OCI-LY1 (cell line): ENCODE measurements around the gene DRC3.
"Not testable (repeated sequence)": the region's sequence is repeated elsewhere in the genome, so short reads cannot be mapped to it uniquely, and the experiment has no call there.

Experiments
- H2AFZ ChIP-seq: fragments of 200-600 bp; sonication (generic), shearing (Covaris generic); 2 replicates; pipeline ENCODE4 v1.6.0; 2014; ENCODE audit warnings: antibody characterized with exemption, mild to moderate bottlenecking, low read length
- H3F3A ChIP-seq: fragments of 200-600 bp; sonication (generic), shearing (Covaris generic); 2 replicates; pipeline ENCODE4 v1.6.0; 2014; ENCODE audit warnings: mild to moderate bottlenecking, antibody characterized with exemption, low read length, moderate library complexity; ENCODE audit not compliant: insufficient read depth
- H3K27ac ChIP-seq: fragments of 200-600 bp; sonication (generic); 2 replicates; pipeline ENCODE4 v1.5.1; 2014; ENCODE audit warnings: low read length, mixed run types, mild to moderate bottlenecking, low read depth; ENCODE audit not compliant: poor library complexity, severe bottlenecking
- H3K27me3 ChIP-seq: fragments of 200-600 bp; sonication (generic); 2 replicates; pipeline ENCODE4 v1.6.0; 2014; ENCODE audit warnings: antibody characterized with exemption, mild to moderate bottlenecking, low read length, moderate library complexity; ENCODE audit not compliant: insufficient read depth
- H3K36me3 ChIP-seq: fragments of 200-600 bp; sonication (generic); 2 replicates; pipeline ENCODE4 v1.6.1; 2014; ENCODE audit warnings: mild to moderate bottlenecking, antibody characterized with exemption, low read length, moderate library complexity, mixed read lengths; ENCODE audit not compliant: insufficient read depth
- H3K4me1 ChIP-seq: fragments of 200-600 bp; sonication (generic); 2 replicates; pipeline ENCODE4 v1.5.1; 2014; ENCODE audit warnings: mild to moderate bottlenecking, low read length, moderate library complexity; ENCODE audit not compliant: insufficient read depth, severe bottlenecking
- H3K4me2 ChIP-seq: fragments of 200-600 bp; sonication (generic), shearing (Covaris generic); 2 replicates; pipeline ENCODE4 v1.6.1; 2014; ENCODE audit warnings: low read length
- H3K4me3 ChIP-seq: fragments of 200-600 bp; sonication (generic); 2 replicates; pipeline ENCODE4 v1.5.1; 2014; ENCODE audit warnings: low read length, low read depth, mild to moderate bottlenecking, mixed read lengths; ENCODE audit not compliant: poor library complexity, severe bottlenecking
- H3K79me2 ChIP-seq: fragments of 200-600 bp; shearing (Covaris generic); 2 replicates; pipeline ENCODE4 v1.6.1; 2016; ENCODE audit warnings: mixed run types, low read length, mixed read lengths; ENCODE audit not compliant: insufficient read depth
- H3K9ac ChIP-seq: fragments of 200-600 bp; sonication (generic), shearing (Covaris generic); 2 replicates; pipeline ENCODE4 v1.6.1; 2014; ENCODE audit warnings: mild to moderate bottlenecking, low read length, mixed read lengths
- H3K9me2 ChIP-seq: fragments of 200-600 bp; sonication (generic), shearing (Covaris generic); 2 replicates; pipeline ENCODE4 v1.6.1; 2014; ENCODE audit warnings: low read depth, mild to moderate bottlenecking, low read length, mixed read lengths
- H3K9me3 ChIP-seq: fragments of 200-600 bp; shearing (Covaris generic); 2 replicates; pipeline ENCODE4 v1.6.1; 2014; ENCODE audit warnings: low read length, mixed read lengths
- H4K20me1 ChIP-seq: fragments of 200-600 bp; sonication (generic), shearing (Covaris generic); 2 replicates; pipeline ENCODE4 v1.6.0; 2016; ENCODE audit warnings: mild to moderate bottlenecking, low read length; ENCODE audit not compliant: insufficient read depth
- EZH2 ChIP-seq: fragments of 200-600 bp; sonication (generic), shearing (Covaris generic); IDR thresholded peaks from 2 replicates; pipeline ENCODE4 v1.8.0; 2017; ENCODE audit warnings: borderline replicate concordance, mixed run types, mild to moderate bottlenecking, antibody characterized with exemption, low read length, moderate library complexity, mixed read lengths
- TF ChIP-seq, protein P1 (sequence below): fragments of 200-600 bp; sonication (generic), shearing (Covaris generic); IDR thresholded peaks from 2 replicates; pipeline ENCODE4 v1.5.1; 2017; ENCODE audit warnings: mild to moderate bottlenecking, antibody characterized with exemption, low read length, moderate library complexity, mixed read lengths

The DRC3 gene

DNA sequence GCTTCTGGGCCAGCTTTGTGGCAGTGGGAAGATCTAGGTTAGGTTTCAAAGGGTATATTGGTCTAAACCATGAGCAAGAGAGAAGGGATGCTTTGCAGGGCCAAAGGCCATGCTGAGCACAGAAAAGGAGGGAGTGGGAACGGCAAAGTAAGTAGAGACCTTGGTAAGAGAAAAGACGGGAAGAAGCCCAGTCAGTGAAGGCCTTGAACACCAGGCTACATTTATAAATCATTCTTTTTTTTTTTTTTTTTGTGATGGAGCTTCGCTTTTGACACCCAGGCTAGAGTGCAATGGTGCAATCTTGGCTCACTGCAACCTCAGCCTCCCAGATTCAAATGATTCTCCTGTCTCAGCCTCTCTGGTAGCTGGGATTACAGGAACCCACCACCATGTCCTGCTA is 18.6 kb upstream of the DRC3 start:
- H3K4me1 ChIP-seq: no peaks in the 10 kb centered on the region
- H3K9me3 ChIP-seq: no peaks in the 10 kb centered on the region
- no peak overlapping the region for H2AFZ ChIP-seq
- TF ChIP-seq, protein P1, sequence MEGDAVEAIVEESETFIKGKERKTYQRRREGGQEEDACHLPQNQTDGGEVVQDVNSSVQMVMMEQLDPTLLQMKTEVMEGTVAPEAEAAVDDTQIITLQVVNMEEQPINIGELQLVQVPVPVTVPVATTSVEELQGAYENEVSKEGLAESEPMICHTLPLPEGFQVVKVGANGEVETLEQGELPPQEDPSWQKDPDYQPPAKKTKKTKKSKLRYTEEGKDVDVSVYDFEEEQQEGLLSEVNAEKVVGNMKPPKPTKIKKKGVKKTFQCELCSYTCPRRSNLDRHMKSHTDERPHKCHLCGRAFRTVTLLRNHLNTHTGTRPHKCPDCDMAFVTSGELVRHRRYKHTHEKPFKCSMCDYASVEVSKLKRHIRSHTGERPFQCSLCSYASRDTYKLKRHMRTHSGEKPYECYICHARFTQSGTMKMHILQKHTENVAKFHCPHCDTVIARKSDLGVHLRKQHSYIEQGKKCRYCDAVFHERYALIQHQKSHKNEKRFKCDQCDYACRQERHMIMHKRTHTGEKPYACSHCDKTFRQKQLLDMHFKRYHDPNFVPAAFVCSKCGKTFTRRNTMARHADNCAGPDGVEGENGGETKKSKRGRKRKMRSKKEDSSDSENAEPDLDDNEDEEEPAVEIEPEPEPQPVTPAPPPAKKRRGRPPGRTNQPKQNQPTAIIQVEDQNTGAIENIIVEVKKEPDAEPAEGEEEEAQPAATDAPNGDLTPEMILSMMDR: no peak
- no peak for TF ChIP-seq EZH2
- H3K27ac ChIP-seq: no peak overlapping the region
- H3F3A ChIP-seq: no peaks in the 10 kb centered on the region
- H3K4me2 ChIP-seq: no peak overlapping the region
- H3K9me2 ChIP-seq: no peaks in the 10 kb centered on the region
- H3K4me3 ChIP-seq: no peak overlapping the region
- H3K79me2 ChIP-seq: no peaks in the 10 kb centered on the region
- no peak overlapping the region for H3K9ac ChIP-seq
- no peaks in the 10 kb centered on the region for H3K36me3 ChIP-seq
- no peaks in the 10 kb centered on the region for H3K27me3 ChIP-seq
- no peaks in the 10 kb centered on the region for H4K20me1 ChIP-seq

DNA sequence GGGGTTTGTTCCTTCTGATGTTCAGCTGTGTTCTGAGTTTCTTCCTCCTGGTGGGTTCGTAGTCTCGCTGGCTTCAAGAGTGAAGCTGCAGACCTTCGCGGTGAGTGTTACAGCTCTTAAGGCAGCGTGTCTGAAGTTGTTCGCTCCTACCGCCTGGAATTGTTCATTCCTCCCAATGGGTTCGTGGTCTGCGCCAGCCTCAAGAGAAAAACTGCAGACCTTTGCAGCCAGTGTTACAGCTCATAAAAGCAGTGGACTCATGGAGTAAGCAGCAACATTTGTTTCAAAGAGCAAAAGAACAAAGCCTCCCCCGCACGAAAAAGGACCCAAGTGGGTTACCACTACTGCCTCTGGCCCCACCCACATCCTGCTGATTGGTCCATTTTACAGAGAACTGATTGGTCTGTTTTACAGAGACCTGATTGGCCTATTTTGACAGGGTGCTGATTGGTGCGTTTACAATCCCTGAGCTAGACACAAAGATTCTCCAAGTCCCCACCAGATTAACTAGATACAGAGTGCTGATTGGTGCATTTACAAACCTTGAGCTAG is 16.8 kb upstream of the DRC3 start:
- H3K27ac ChIP-seq, H3K9ac ChIP-seq, H3K9me2 ChIP-seq, H3F3A ChIP-seq, H3K27me3 ChIP-seq, H3K79me2 ChIP-seq, H3K9me3 ChIP-seq, H3K4me3 ChIP-seq, H3K4me1 ChIP-seq, H4K20me1 ChIP-seq, H3K36me3 ChIP-seq, H3K4me2 ChIP-seq, H2AFZ ChIP-seq: not testable (repeated sequence)

DNA sequence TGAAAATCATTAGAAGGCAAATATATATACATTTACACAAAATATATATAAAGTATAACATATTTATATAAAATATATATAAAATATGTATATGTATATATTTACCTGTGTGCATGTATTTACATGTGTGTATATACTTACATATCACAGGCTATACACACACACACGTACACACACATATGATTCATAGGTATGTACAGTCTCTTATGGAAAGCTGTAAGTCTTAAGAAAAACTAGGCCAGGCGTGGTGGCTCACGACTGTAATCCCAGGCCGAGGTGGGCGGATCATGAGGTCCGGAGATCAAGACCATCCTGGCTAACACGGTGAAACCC is 15.1 kb upstream of the DRC3 start:
- H3K27ac ChIP-seq: no peak overlapping the region
- no peaks in the 10 kb centered on the region for H3K4me1 ChIP-seq
- H3K79me2 ChIP-seq: no peaks in the 10 kb centered on the region
- H4K20me1 ChIP-seq: no peaks in the 10 kb centered on the region
- no peaks in the 10 kb centered on the region for H3F3A ChIP-seq
- H3K27me3 ChIP-seq: no peaks in the 10 kb centered on the region
- H3K4me2 ChIP-seq: no peak overlapping the region
- H3K9ac ChIP-seq: no peak overlapping the region
- TF ChIP-seq, protein P1: no peak
- TF ChIP-seq EZH2: no peak
- H2AFZ ChIP-seq: no peak overlapping the region
- H3K4me3 ChIP-seq: no peak overlapping the region
- H3K9me3 ChIP-seq: no peaks in the 10 kb centered on the region
- H3K9me2 ChIP-seq: no peaks in the 10 kb centered on the region
- H3K36me3 ChIP-seq: no peaks in the 10 kb centered on the region

DNA sequence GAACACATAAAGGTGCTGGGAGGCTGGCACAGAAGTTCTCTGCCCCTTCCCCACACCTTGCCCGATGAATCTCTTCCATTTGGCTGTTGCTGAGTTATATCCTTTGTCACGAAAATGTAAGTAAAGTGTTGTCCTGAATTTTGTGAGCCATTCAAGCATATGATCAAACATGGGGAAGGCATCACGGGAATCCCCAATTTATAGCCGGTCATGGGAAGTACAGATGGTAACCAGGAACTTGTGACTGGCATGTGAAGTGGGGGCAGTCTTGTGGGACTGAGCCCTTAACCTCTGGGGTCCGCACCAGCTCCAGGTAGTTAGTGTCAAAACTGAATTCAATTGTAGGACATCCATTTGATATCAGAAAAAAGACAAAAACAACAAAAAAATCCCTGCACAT is 13.7 kb upstream of the DRC3 start:
- no peaks in the 10 kb centered on the region for H3K27me3 ChIP-seq
- H3K9me3 ChIP-seq: no peaks in the 10 kb centered on the region
- TF ChIP-seq EZH2: no peak
- TF ChIP-seq, protein P1: no peak
- no peak overlapping the region for H3K27ac ChIP-seq
- no peaks in the 10 kb centered on the region for H4K20me1 ChIP-seq
- H3K4me2 ChIP-seq: no peak overlapping the region
- no peak overlapping the region for H2AFZ ChIP-seq
- H3K4me1 ChIP-seq: no peaks in the 10 kb centered on the region
- no peaks in the 10 kb centered on the region for H3K36me3 ChIP-seq
- no peak overlapping the region for H3K4me3 ChIP-seq
- H3K9ac ChIP-seq: no peak overlapping the region
- H3K79me2 ChIP-seq: no peaks in the 10 kb centered on the region
- H3F3A ChIP-seq: no peaks in the 10 kb centered on the region
- no peaks in the 10 kb centered on the region for H3K9me2 ChIP-seq
